ENCODE data around the gene DYNLT2. TPM values are rescaled to one million over a fixed set of nuclear protein-coding genes. Genes with fewer than 3 reads are reported as not detected.

DYNLT2 gene
- total RNA-seq, 1 experiment from 2014 or later, result 1.7 TPM

DNA sequence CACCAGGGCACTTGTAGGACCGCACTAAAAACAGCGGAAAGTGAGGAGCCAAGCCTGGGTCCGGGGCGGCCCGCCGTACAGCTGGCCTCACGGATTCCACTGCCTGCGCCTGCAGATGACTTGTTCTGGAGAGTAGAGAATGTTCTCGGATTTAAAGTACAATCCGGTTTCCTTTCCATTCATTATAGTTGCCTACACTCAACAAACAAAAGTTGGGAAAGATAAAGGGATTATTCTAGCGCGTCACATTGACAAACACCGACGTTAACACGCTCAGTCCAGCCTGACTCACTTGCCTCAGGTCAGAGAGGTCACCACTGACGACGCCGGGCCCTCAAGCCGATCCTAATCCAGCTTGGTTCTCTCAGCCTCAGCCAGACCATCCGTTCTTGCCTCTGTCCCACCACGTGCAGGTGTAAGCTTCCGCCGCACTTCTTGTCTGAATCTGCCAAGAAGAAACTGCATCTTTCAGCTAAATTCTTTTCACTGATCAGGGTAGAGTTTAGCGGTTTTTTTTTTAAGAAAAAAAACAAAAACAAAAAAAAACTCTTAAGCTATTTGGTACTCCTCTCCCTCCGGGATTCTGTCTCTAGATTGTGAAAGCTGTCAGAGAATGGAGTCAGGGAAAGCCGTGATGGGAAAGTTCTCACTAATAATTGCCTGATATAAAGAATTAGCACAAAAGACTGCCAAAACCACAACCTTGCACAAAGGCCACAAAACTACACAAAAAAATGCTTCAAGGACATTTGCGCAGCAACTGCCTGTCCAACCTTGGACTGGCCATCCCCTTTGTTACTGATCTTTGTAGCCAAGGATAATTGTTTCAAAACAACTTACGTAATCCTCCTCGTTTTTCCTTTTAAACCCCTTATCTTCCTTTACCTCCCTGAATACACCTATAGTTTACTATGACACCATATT lies 26.0 kb downstream of the DYNLT2 start (continued):
- TF ChIP-seq, protein P1, sequence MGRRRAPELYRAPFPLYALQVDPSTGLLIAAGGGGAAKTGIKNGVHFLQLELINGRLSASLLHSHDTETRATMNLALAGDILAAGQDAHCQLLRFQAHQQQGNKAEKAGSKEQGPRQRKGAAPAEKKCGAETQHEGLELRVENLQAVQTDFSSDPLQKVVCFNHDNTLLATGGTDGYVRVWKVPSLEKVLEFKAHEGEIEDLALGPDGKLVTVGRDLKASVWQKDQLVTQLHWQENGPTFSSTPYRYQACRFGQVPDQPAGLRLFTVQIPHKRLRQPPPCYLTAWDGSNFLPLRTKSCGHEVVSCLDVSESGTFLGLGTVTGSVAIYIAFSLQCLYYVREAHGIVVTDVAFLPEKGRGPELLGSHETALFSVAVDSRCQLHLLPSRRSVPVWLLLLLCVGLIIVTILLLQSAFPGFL (CRISPR knock-in tag; IDR thresholded peaks at IDR 0.05; ENCODE audit: borderline replicate concordance), result no peak

DNA sequence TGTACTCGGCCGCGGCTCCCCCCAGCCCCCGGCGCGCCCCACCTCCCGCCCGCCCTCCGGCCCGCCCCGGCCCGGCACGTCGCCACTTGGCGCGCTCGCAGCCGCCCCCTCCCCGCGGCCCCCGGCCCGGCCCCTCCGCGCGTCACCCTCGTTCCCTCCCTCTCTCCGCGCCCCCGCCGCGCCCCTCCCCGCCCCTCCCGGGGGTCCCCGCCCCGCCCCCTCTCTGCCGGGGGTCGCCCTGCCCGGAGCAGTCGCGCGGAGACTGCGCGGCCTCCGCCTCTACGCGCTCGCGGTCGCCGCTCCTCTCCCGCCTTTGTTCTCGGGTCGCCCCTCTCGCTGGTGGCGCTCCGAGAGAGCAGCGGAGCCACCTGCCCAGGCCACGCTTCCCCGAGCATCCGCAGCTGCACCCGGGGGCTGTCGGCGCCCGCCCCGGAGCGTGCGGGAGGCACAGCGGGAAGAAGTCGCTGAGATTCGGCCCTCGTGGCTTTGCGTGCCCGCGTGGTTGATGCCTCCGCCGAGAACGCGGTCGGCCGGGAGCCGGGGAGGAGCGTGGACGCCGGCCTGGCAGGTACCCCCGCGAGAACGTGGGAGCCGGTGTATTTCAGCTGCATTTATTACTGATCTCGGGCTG lies 26.8 kb downstream of the DYNLT2 start, which contains the start of gene PHF10:
PHF10 (minus strand) TSS at position 7 of the 631 bp plus-strand sequence. CDS start 569 bp downstream, outside the sequence.
- Mint-ChIP-seq H3K9me3 (no peaks in the 10 kb centered on the region), H3K4me1 (peaks cover 40% of the 10 kb centered on the region), H3K27me3 (ENCODE audit: low read depth) (peaks cover 8% of the 10 kb centered on the region), H3K27ac (peak within 1 kb of the TSS; percentile 86), H3K36me3 (no peaks in the 10 kb centered on the region), H3K4me3 (peak within 1 kb of the TSS; percentile 93)
- peak; percentile 72 for DNase-seq (ENCODE audit: low spot score)
- ATAC-seq, result peak; percentile 58
- ChIA-PET CTCF (interaction anchor here (0.8 kb wide), 1 partner anchor 23 kb away, joined by 3 read pairs; the partner anchor contains the start of genes C6orf120 and WDR27), POLR2A (interaction anchor here (1.2 to 2.4 kb wide), 2 partner anchors 23 to 27 kb away, joined by 6 to 14 read pairs; partner anchors contain the start of genes C6orf120, DYNLT2, ERMARD and WDR27)
- TF ChIP-seq IRF2 (CRISPR knock-in tag; IDR thresholded peaks at IDR 0.05; ENCODE audit: borderline replicate concordance, low read depth) (no peak), SMAD4 (CRISPR knock-in tag; IDR thresholded peaks at IDR 0.05) (no peak), NFE2L1 (CRISPR knock-in tag; IDR thresholded peaks at IDR 0.05) (no peak), SMAD3 (CRISPR knock-in tag; IDR thresholded peaks at IDR 0.05; ENCODE audit: borderline replicate concordance) (0 out of 2 replicates have a peak, but pooled peaks have one; percentile 55), ZNF121 (CRISPR knock-in tag; IDR thresholded peaks at IDR 0.05) (no peak), GABPB1 (CRISPR knock-in tag; IDR thresholded peaks at IDR 0.05) (peak; percentile 35; the same call in 1 of the 2 replicates), FOXJ3 (CRISPR knock-in tag; IDR thresholded peaks at IDR 0.05; ENCODE audit: borderline replicate concordance) (no peak), ZNF416 (CRISPR knock-in tag; IDR thresholded peaks at IDR 0.05) (no peak), HMGXB4 (CRISPR knock-in tag; IDR thresholded peaks at IDR 0.05) (peak; percentile 86; the same call in 1 of the 2 replicates), ZNF281 (CRISPR knock-in tag; IDR thresholded peaks at IDR 0.05) (peak; percentile 57; the same call in 1 of the 2 replicates), SP1 (CRISPR knock-in tag; conservative IDR thresholded peaks at IDR 0.05) (peak; percentile 42; the same call in 1 of the 2 replicates), JUN (CRISPR knock-in tag; IDR thresholded peaks at IDR 0.05) (peak; percentile 79; the same call in 1 of the 2 replicates), ESRRA (CRISPR knock-in tag; IDR thresholded peaks at IDR 0.05; ENCODE audit: borderline replicate concordance) (no peak), CREB1 (CRISPR knock-in tag; IDR thresholded peaks at IDR 0.05) (peak; percentile 36; the same call in 1 of the 2 replicates), MYBL2 (CRISPR knock-in tag; IDR thresholded peaks at IDR 0.05) (peak; percentile 86), NR3C1 (CRISPR knock-in tag; conservative IDR thresholded peaks at IDR 0.05; ENCODE audit: low read depth) (0 out of 2 replicates have a peak, but pooled peaks have one; percentile 59), ELF4 (CRISPR knock-in tag; IDR thresholded peaks at IDR 0.05; ENCODE audit: low read depth) (no peak), TEAD1 (CRISPR knock-in tag; IDR thresholded peaks at IDR 0.05) (peak; percentile 42; the same call in 1 of the 2 replicates), ZNF671 (CRISPR knock-in tag; IDR thresholded peaks at IDR 0.05) (no peak), CREM (CRISPR knock-in tag; IDR thresholded peaks at IDR 0.05) (no peak), ZNF219 (CRISPR knock-in tag; IDR thresholded peaks at IDR 0.05; ENCODE audit: borderline replicate concordance) (no peak)
- TF ChIP-seq, protein P2, sequence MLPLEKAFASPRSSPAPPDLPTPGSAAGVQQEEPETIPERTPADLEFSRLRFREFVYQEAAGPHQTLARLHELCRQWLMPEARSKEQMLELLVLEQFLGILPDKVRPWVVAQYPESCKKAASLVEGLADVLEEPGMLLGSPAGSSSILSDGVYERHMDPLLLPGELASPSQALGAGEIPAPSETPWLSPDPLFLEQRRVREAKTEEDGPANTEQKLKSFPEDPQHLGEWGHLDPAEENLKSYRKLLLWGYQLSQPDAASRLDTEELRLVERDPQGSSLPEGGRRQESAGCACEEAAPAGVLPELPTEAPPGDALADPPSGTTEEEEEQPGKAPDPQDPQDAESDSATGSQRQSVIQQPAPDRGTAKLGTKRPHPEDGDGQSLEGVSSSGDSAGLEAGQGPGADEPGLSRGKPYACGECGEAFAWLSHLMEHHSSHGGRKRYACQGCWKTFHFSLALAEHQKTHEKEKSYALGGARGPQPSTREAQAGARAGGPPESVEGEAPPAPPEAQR (CRISPR knock-in tag; IDR thresholded peaks at IDR 0.05), result no peak
- TF ChIP-seq, protein P3, sequence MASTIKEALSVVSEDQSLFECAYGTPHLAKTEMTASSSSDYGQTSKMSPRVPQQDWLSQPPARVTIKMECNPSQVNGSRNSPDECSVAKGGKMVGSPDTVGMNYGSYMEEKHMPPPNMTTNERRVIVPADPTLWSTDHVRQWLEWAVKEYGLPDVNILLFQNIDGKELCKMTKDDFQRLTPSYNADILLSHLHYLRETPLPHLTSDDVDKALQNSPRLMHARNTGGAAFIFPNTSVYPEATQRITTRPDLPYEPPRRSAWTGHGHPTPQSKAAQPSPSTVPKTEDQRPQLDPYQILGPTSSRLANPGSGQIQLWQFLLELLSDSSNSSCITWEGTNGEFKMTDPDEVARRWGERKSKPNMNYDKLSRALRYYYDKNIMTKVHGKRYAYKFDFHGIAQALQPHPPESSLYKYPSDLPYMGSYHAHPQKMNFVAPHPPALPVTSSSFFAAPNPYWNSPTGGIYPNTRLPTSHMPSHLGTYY (CRISPR knock-in tag; IDR thresholded peaks at IDR 0.05), result no peak
- TF ChIP-seq, protein P4, sequence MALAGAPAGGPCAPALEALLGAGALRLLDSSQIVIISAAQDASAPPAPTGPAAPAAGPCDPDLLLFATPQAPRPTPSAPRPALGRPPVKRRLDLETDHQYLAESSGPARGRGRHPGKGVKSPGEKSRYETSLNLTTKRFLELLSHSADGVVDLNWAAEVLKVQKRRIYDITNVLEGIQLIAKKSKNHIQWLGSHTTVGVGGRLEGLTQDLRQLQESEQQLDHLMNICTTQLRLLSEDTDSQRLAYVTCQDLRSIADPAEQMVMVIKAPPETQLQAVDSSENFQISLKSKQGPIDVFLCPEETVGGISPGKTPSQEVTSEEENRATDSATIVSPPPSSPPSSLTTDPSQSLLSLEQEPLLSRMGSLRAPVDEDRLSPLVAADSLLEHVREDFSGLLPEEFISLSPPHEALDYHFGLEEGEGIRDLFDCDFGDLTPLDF (CRISPR knock-in tag; IDR thresholded peaks at IDR 0.05), result no peak
